KMS-11 (cell line): ENCODE data around the gene CACNA2D2.

Source experiments
- H2AFZ ChIP-seq: fragments of 200-600 bp; sonication (generic); 2 replicates; pipeline ENCODE4 v1.6.1; 2016; ENCODE audit warnings: antibody characterized with exemption, mixed run types, low read depth
- H3K27ac ChIP-seq: fragments of 200-600 bp; sonication (generic); 2 replicates; pipeline ENCODE4 v1.6.1; 2016; ENCODE audit warnings: mild to moderate bottlenecking, mixed run types
- H3K27me3 ChIP-seq: fragments of 200-600 bp; sonication (generic); 2 replicates; pipeline ENCODE4 v1.6.1; 2017; ENCODE audit warnings: mild to moderate bottlenecking, low read depth, mixed run types, moderate library complexity; ENCODE audit not compliant: insufficient read depth
- H3K36me3 ChIP-seq: fragments of 200-600 bp; sonication (generic); 2 replicates; pipeline ENCODE4 v1.6.1; 2017; ENCODE audit warnings: mild to moderate bottlenecking, mixed run types; ENCODE audit not compliant: insufficient read depth
- H3K4me1 ChIP-seq: fragments of 200-600 bp; sonication (generic); 2 replicates; pipeline ENCODE4 v1.6.1; 2016; ENCODE audit warnings: mild to moderate bottlenecking, low read depth, mixed run types; ENCODE audit not compliant: poor library complexity, severe bottlenecking
- H3K4me2 ChIP-seq: fragments of 200-600 bp; sonication (generic); 2 replicates; pipeline ENCODE4 v1.7.0; 2016; ENCODE audit warnings: mild to moderate bottlenecking, mixed run types
- H3K4me3 ChIP-seq: fragments of 200-600 bp; sonication (generic); IDR thresholded peaks from 2 replicates; pipeline ENCODE4 v1.6.1; 2017; ENCODE audit warnings: low read depth, low read length, mixed read lengths; ENCODE audit not compliant: insufficient read depth
- H3K79me2 ChIP-seq: fragments of 200-600 bp; sonication (generic); 2 replicates; pipeline ENCODE4 v1.6.1; 2016; ENCODE audit warnings: low read depth, mixed run types; ENCODE audit not compliant: insufficient read depth
- H3K9ac ChIP-seq: fragments of 200-600 bp; sonication (generic); 2 replicates; pipeline ENCODE4 v1.6.1; 2016; ENCODE audit warnings: mild to moderate bottlenecking, mixed run types
- H4K20me1 ChIP-seq: fragments of 200-600 bp; sonication (generic); 2 replicates; pipeline ENCODE4 v1.6.1; 2016; ENCODE audit warnings: mild to moderate bottlenecking, mixed run types; ENCODE audit not compliant: insufficient read depth
- TF ChIP-seq, protein P1 (sequence below): fragments of 200-600 bp; sonication (generic); conservative IDR thresholded peaks from 2 replicates; pipeline ENCODE4 v1.6.1; 2017; ENCODE audit warnings: low read depth, mild to moderate bottlenecking, antibody characterized with exemption, low read length, moderate library complexity, mixed read lengths

CACNA2D2 gene

GRCh38 chr3:50365080-50365841 is 138.2 kb downstream of the CACNA2D2 start:
- Histone ChIP-seq H3K36me3 (no peaks in the 10 kb centered on the region), H3K27me3 (no peaks in the 10 kb centered on the region), H3K79me2 (no peaks in the 10 kb centered on the region), H3K4me3 (no peak overlapping the region), H3K27ac (no peak overlapping the region), H3K4me2 (peak overlapping the region; percentile 60), H2AFZ (peak overlapping the region; percentile 56; the same call in 1 of the 2 replicates), H3K4me1 (peaks cover 5% of the 10 kb centered on the region), H4K20me1 (no peaks in the 10 kb centered on the region), H3K9ac (peak overlapping the region; percentile 46; the same call in 1 of the 2 replicates)
- TF ChIP-seq, protein P1, sequence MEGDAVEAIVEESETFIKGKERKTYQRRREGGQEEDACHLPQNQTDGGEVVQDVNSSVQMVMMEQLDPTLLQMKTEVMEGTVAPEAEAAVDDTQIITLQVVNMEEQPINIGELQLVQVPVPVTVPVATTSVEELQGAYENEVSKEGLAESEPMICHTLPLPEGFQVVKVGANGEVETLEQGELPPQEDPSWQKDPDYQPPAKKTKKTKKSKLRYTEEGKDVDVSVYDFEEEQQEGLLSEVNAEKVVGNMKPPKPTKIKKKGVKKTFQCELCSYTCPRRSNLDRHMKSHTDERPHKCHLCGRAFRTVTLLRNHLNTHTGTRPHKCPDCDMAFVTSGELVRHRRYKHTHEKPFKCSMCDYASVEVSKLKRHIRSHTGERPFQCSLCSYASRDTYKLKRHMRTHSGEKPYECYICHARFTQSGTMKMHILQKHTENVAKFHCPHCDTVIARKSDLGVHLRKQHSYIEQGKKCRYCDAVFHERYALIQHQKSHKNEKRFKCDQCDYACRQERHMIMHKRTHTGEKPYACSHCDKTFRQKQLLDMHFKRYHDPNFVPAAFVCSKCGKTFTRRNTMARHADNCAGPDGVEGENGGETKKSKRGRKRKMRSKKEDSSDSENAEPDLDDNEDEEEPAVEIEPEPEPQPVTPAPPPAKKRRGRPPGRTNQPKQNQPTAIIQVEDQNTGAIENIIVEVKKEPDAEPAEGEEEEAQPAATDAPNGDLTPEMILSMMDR = no peak

DNA sequence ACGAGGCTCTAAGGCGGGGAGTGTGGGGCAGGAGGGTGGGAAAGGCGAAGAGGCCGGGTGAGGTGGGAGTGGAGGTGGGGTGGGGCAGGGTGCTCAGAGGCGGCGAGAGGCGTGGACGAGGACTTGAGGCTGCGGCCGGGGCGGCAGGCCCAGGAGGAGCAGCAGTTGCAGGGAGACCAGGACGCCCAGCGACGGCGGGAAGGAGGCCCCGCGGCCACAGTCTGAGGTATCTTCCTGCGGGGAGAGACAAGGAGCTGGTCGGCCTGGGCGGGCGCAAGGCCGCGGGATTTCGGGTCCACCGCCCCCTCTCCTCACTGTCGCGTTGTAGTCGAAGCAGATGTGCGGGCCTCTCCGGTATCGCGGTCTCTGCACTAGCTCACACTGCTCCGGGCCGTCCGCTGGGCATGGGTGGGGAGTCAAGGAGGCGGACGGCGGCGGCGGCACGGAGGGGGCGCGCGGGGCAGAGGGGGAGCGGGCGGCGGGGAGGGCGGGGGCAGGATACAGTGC is 138.8 kb downstream of the CACNA2D2 start:
- H3K36me3 ChIP-seq = no peaks in the 10 kb centered on the region
- H3K27me3 ChIP-seq = no peaks in the 10 kb centered on the region
- H3K4me1 ChIP-seq = peaks cover 10% of the 10 kb centered on the region
- no peak overlapping the region for H3K4me3 ChIP-seq
- H2AFZ ChIP-seq = peak overlapping the region; percentile 14; the same call in 1 of the 2 replicates
- no peak overlapping the region for H3K27ac ChIP-seq
- no peak overlapping the region for H3K9ac ChIP-seq
- TF ChIP-seq, protein P1 = no peak
- no peaks in the 10 kb centered on the region for H4K20me1 ChIP-seq
- H3K79me2 ChIP-seq = no peaks in the 10 kb centered on the region
- no peak overlapping the region for H3K4me2 ChIP-seq

- Histone ChIP-seq H3K4me1 (peaks cover 15% of the 10 kb centered on the region), H3K36me3 (no peaks in the 10 kb centered on the region), H2AFZ (peak overlapping the region; percentile 53; the same call in 1 of the 2 replicates), H3K27ac (no peak overlapping the region), H3K4me2 (peak overlapping the region; percentile 67), H3K79me2 (peaks cover 24% of the 10 kb centered on the region; the same call in 1 of the 2 replicates), H3K9ac (peak overlapping the region; percentile 66; the same call in 1 of the 2 replicates), H3K27me3 (no peaks in the 10 kb centered on the region), H3K4me3 (no peak overlapping the region), H4K20me1 (no peaks in the 10 kb centered on the region)
- TF ChIP-seq, protein P1 = no peak
Observed at GRCh38 chr3:50359760-50360110, 143.7 kb downstream of the CACNA2D2 start.

DNA sequence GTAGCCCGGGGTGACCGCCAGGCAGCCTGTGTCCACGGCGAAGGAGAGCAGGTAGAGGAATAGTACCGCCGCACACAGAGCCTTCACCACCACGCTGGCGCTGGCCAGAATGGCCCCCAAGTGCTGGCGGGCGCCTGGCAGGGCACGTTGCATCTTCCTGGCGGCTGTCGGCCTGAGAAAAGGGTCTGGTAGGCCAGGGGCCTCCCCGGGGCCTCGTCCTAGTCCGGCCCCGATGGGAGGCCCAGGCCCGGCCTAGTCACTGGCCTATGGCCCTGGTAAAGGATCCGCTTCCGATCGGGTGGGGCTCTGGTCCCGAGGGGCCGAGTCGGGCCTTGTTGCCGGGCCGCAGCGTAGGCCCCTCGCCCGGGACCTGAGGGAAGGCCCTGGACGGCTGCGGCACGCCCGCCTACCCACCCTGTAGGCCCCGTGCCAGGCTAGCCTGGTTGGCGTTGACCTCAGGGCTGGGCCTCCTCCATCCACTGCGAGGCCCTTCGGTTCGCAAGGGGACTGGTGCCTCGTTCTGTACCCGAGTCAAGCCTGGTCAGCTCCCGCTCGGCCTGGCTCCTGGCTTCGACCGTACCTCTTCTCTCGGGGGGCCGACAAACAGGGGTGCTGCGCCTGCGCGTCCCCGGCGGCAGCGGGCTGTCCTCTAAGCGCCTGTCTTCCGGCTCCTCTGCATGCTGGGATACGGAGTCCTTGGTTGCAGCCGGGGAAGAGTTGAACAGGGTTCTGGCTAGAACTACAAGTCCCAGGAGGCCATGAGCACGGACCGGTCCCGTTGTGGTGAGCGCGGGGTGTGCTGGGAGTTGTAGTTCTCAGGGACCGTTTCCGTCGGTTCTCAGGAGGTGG is 144.3 kb downstream of the CACNA2D2 start, which contains the start of gene TMEM115:
Gene TMEM115, minus strand, starts transcription at position 611 of the 849 bp plus-strand sequence. Its CDS starts 458 bp downstream, at position 153.
- TF ChIP-seq, protein P1 = no peak
- Histone ChIP-seq H3K4me3 (no peak within 1 kb of the TSS), H4K20me1 (no peaks in the 10 kb centered on the region), H3K4me1 (peaks cover 15% of the 10 kb centered on the region), H3K27ac (no peak within 1 kb of the TSS), H3K36me3 (no peaks in the 10 kb centered on the region), H2AFZ (peak within 1 kb of the TSS; percentile 53; the same call in 1 of the 2 replicates), H3K27me3 (no peaks in the 10 kb centered on the region), H3K4me2 (peak within 1 kb of the TSS; percentile 67), H3K9ac (peak within 1 kb of the TSS; percentile 66; the same call in 1 of the 2 replicates), H3K79me2 (peaks cover 24% of the 10 kb centered on the region; the same call in 1 of the 2 replicates)
